WTC11 (cell line): ENCODE measurements around the gene DHTKD1. TPM values are rescaled to one million over a fixed set of nuclear protein-coding genes. Genes with fewer than 3 reads are reported as not detected.

Experiments used
- ATAC-seq: fragments of 200-7000 bp; cut with Tn5 transposase; 2 replicates; pipeline ENCODE4 v1.10.0; 2021; ENCODE audit warnings: mild to moderate bottlenecking, moderate library complexity
- CTCF ChIA-PET: fragments of 300-600 bp; sonication (Branson Sonifier 250); formaldehyde crosslinking; loops from one replicate; lab custom pipeline; 2021; ENCODE audit warnings: antibody characterized with exemption; lab: Charles Lee
- POLR2A ChIA-PET: fragments of 350-600 bp; sonication (Branson Sonifier 250); formaldehyde crosslinking; loops from one replicate; lab custom pipeline; 2021; ENCODE audit warnings: antibody characterized with exemption; lab: Charles Lee
- DNase-seq: peaks from one replicate; pipeline ENCODE4 v3.0.0; 2021; ENCODE audit warnings: low spot score
- H3K27ac Mint-ChIP-seq: 2 replicates; pipeline ENCODE4 v1.8.0; 2021; ENCODE audit warnings: mixed read lengths
- H3K27me3 Mint-ChIP-seq: 2 replicates; pipeline ENCODE4 v1.8.0; 2021; ENCODE audit warnings: low read depth, mild to moderate bottlenecking, moderate library complexity, mixed read lengths
- H3K36me3 Mint-ChIP-seq: 2 replicates; pipeline ENCODE4 v1.8.0; 2021; ENCODE audit warnings: mixed read lengths
- H3K4me1 Mint-ChIP-seq: 2 replicates; pipeline ENCODE4 v1.8.0; 2022; ENCODE audit warnings: mixed read lengths
- H3K4me3 Mint-ChIP-seq: 2 replicates; pipeline ENCODE4 v1.8.0; 2021; ENCODE audit warnings: mild to moderate bottlenecking, moderate library complexity, mixed read lengths
- H3K9me3 Mint-ChIP-seq: 2 replicates; pipeline ENCODE4 v1.8.0; 2021; ENCODE audit warnings: mixed read lengths
- CREM ChIP-seq: sonication (generic); formaldehyde crosslinking; IDR thresholded peaks from 2 replicates; pipeline ENCODE4 v1.8.1; 2022; ENCODE audit warnings: mild to moderate bottlenecking, missing genetic modification reagents, moderate library complexity
- ELF4 ChIP-seq: sonication (generic); formaldehyde crosslinking; IDR thresholded peaks from 2 replicates; pipeline ENCODE4 v1.8.1; 2022; ENCODE audit warnings: low read depth, mild to moderate bottlenecking, moderate library complexity, missing genetic modification reagents
- FOXP1 ChIP-seq: sonication (generic); formaldehyde crosslinking; IDR thresholded peaks from 2 replicates; pipeline ENCODE4 v1.8.0; 2022; ENCODE audit warnings: missing genetic modification reagents, mild to moderate bottlenecking, moderate library complexity, borderline replicate concordance
- GABPB1 ChIP-seq: sonication (generic); formaldehyde crosslinking; IDR thresholded peaks from 2 replicates; pipeline ENCODE4 v1.8.1; 2023; ENCODE audit warnings: mild to moderate bottlenecking, missing genetic modification reagents
- GRHL2 ChIP-seq: fragments of 250-450 bp; sonication (Bioruptor Pico); IDR thresholded peaks from 2 replicates; pipeline ENCODE4 v1.8.0; 2022; ENCODE audit warnings: mild to moderate bottlenecking, moderate library complexity; ENCODE audit not compliant: insufficient replicate concordance, severe bottlenecking
- JAZF1 ChIP-seq: fragments of 250-450 bp; sonication (Bioruptor Pico); IDR thresholded peaks from 2 replicates; pipeline ENCODE4 v1.9.0; 2021; ENCODE audit warnings: moderate library complexity, mild to moderate bottlenecking, inconsistent platforms
- JUN ChIP-seq: sonication (generic); formaldehyde crosslinking; IDR thresholded peaks from 2 replicates; pipeline ENCODE4 v1.8.0; 2023; ENCODE audit warnings: mild to moderate bottlenecking, missing genetic modification reagents
- MYBL2 ChIP-seq: sonication (generic); formaldehyde crosslinking; IDR thresholded peaks from 2 replicates; pipeline ENCODE4 v1.8.1; 2023; ENCODE audit warnings: mild to moderate bottlenecking, moderate library complexity, missing genetic modification reagents
- NFATC4 ChIP-seq: fragments of 250-450 bp; sonication (Bioruptor Pico); IDR thresholded peaks from 2 replicates; pipeline ENCODE4 v1.9.0; 2021; ENCODE audit warnings: mild to moderate bottlenecking
- NR2C2 ChIP-seq: sonication (generic); formaldehyde crosslinking; IDR thresholded peaks from 2 replicates; pipeline ENCODE4 v1.8.0; 2022; ENCODE audit warnings: mild to moderate bottlenecking, missing genetic modification reagents
- OVOL2 ChIP-seq: fragments of 250-450 bp; sonication (Bioruptor Pico); IDR thresholded peaks from 2 replicates; pipeline ENCODE4 v1.9.0; 2021; ENCODE audit warnings: mild to moderate bottlenecking, borderline replicate concordance
- PRRX2 ChIP-seq: fragments of 250-450 bp; sonication (Bioruptor Pico); IDR thresholded peaks from 2 replicates; pipeline ENCODE4 v1.8.0; 2021; ENCODE audit warnings: mild to moderate bottlenecking
- RORB ChIP-seq: fragments of 250-450 bp; sonication (Bioruptor Pico); IDR thresholded peaks from 2 replicates; pipeline ENCODE4 v1.9.0; 2021; ENCODE audit warnings: mild to moderate bottlenecking
- ZBTB21 ChIP-seq: sonication (generic); formaldehyde crosslinking; IDR thresholded peaks from 2 replicates; pipeline ENCODE4 v1.8.1; 2023; ENCODE audit warnings: mild to moderate bottlenecking, missing genetic modification reagents, borderline replicate concordance
- ZNF232 ChIP-seq: sonication (generic); formaldehyde crosslinking; IDR thresholded peaks from 2 replicates; pipeline ENCODE4 v1.8.0; 2022; ENCODE audit warnings: mild to moderate bottlenecking, missing genetic modification reagents
- total RNA-seq: library from RNA; stranded (reverse); gene quantifications from 3 replicates; pipeline ENCODE4 v1.2.3, GENCODE V29; 2021
- TF ChIP-seq, protein P1 (sequence below): sonication (generic); formaldehyde crosslinking; conservative IDR thresholded peaks from 2 replicates; pipeline ENCODE4 v1.8.1; 2023; ENCODE audit warnings: mild to moderate bottlenecking, low read depth, missing genetic modification reagents, moderate library complexity
- TF ChIP-seq, protein P2 (sequence below): sonication (generic); formaldehyde crosslinking; IDR thresholded peaks from 2 replicates; pipeline ENCODE4 v1.8.1; 2022; ENCODE audit warnings: low read depth, mild to moderate bottlenecking, moderate library complexity, missing genetic modification reagents, borderline replicate concordance
- TF ChIP-seq, protein P3 (sequence below): sonication (generic); formaldehyde crosslinking; IDR thresholded peaks from 2 replicates; pipeline ENCODE4 v1.8.1; 2022; ENCODE audit warnings: mild to moderate bottlenecking, missing genetic modification reagents, moderate library complexity, borderline replicate concordance
- TF ChIP-seq, protein P4 (sequence below): sonication (generic); formaldehyde crosslinking; IDR thresholded peaks from 2 replicates; pipeline ENCODE4 v1.8.0; 2022; ENCODE audit warnings: mild to moderate bottlenecking, missing genetic modification reagents
- TF ChIP-seq, protein P5 (sequence below): fragments of 200-600 bp; IDR thresholded peaks from 2 replicates; pipeline ENCODE4 v1.8.0; 2022; ENCODE audit warnings: antibody characterized with exemption
- TF ChIP-seq, protein P6 (sequence below): fragments of 250-450 bp; sonication (Bioruptor Pico); IDR thresholded peaks from 2 replicates; pipeline ENCODE4 v1.9.0; 2021; ENCODE audit warnings: mild to moderate bottlenecking, borderline replicate concordance

Gene DHTKD1
- total RNA-seq, 1 experiment from 2014 or later: 57.9 TPM

DNA sequence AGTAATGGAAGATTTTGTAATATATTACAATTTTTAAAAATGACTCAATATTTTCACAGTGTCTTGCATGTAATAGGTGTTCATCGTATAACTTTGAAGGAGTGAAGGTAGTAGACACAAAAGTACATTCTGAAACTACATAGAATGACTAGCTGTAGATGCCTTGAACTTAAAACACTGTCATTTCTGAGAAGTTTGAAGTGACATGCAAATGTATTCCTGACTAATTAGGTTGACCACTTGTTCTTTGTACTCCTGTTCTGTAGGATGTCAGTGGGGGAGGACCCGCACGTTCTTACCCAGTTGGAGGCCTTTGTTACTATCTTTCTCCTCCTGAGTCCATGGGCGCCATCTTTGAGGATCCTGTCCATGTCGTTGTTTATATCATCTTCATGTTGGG, 91.9 kb downstream of the DHTKD1 start:
- no peaks in the 10 kb centered on the region for H3K27me3 Mint-ChIP-seq
- H3K36me3 Mint-ChIP-seq: peaks cover 29% of the 10 kb centered on the region
- H3K27ac Mint-ChIP-seq: no peak overlapping the region
- no peak for TF ChIP-seq JAZF1
- no peak for TF ChIP-seq RORB (CRISPR knock-in tag)
- no peak for TF ChIP-seq ZBTB21 (CRISPR knock-in tag)
- TF ChIP-seq, all 79 proteins: peak for 0
- no peak overlapping the region for H3K4me3 Mint-ChIP-seq
- no peaks in the 10 kb centered on the region for H3K4me1 Mint-ChIP-seq
- ATAC-seq (no peak), DNase-seq (no peak)
- ChIA-PET CTCF (no interaction called here), POLR2A (no interaction called here)
- H3K9me3 Mint-ChIP-seq: no peaks in the 10 kb centered on the region

DNA sequence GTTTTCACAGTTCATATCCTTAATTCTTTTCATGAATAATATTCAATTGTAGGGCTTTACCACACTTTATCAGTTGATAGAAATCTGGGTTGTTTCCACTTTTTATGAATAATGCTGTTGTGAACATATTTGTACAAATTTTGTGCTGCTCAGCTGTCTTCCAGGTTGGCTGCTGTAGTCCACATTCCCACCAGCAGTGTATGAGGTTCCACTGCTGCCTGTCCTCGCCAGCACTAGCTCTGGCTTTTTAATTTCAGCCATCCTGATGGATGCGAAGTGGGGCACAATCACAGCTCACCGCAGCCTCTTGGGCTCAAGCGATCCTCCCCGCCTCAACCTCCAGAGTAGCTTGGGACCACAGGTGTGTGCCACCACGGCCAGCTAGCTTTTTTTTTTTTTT, 94.2 kb downstream of the DHTKD1 start:
- POLR2A ChIA-PET: interaction anchor here (0.7 to 0.8 kb wide), 2 partner anchors 33 to 561 kb away, joined by 7 to 11 read pairs; partner anchors contain the start of genes CDC123 and NUDT5
- peaks cover 40% of the 10 kb centered on the region for H3K36me3 Mint-ChIP-seq
- no peak for TF ChIP-seq PRRX2 (CRISPR knock-in tag)
- TF ChIP-seq ZNF232 (CRISPR knock-in tag): no peak
- TF ChIP-seq, protein P1, sequence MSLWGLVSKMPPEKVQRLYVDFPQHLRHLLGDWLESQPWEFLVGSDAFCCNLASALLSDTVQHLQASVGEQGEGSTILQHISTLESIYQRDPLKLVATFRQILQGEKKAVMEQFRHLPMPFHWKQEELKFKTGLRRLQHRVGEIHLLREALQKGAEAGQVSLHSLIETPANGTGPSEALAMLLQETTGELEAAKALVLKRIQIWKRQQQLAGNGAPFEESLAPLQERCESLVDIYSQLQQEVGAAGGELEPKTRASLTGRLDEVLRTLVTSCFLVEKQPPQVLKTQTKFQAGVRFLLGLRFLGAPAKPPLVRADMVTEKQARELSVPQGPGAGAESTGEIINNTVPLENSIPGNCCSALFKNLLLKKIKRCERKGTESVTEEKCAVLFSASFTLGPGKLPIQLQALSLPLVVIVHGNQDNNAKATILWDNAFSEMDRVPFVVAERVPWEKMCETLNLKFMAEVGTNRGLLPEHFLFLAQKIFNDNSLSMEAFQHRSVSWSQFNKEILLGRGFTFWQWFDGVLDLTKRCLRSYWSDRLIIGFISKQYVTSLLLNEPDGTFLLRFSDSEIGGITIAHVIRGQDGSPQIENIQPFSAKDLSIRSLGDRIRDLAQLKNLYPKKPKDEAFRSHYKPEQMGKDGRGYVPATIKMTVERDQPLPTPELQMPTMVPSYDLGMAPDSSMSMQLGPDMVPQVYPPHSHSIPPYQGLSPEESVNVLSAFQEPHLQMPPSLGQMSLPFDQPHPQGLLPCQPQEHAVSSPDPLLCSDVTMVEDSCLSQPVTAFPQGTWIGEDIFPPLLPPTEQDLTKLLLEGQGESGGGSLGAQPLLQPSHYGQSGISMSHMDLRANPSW (CRISPR knock-in tag): no peak
- TF ChIP-seq FOXP1: no peak
- TF ChIP-seq, protein P2, sequence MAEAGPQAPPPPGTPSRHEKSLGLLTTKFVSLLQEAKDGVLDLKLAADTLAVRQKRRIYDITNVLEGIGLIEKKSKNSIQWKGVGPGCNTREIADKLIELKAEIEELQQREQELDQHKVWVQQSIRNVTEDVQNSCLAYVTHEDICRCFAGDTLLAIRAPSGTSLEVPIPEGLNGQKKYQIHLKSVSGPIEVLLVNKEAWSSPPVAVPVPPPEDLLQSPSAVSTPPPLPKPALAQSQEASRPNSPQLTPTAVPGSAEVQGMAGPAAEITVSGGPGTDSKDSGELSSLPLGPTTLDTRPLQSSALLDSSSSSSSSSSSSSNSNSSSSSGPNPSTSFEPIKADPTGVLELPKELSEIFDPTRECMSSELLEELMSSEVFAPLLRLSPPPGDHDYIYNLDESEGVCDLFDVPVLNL (CRISPR knock-in tag): no peak
- TF ChIP-seq MYBL2: no peak
- no peak for TF ChIP-seq GRHL2 (CRISPR knock-in tag)
- TF ChIP-seq, all 79 proteins: peak for 0
- no peaks in the 10 kb centered on the region for H3K4me1 Mint-ChIP-seq
- H3K9me3 Mint-ChIP-seq: no peaks in the 10 kb centered on the region
- no peak overlapping the region for H3K27ac Mint-ChIP-seq
- ATAC-seq: no peak
- CTCF ChIA-PET: interaction anchor here (0.6 kb wide), 1 partner anchor 97 kb away, joined by 3 read pairs; no protein-coding TSS in a partner anchor
- no peaks in the 10 kb centered on the region for H3K27me3 Mint-ChIP-seq
- no peak for DNase-seq
- H3K4me3 Mint-ChIP-seq: no peak overlapping the region

DNA sequence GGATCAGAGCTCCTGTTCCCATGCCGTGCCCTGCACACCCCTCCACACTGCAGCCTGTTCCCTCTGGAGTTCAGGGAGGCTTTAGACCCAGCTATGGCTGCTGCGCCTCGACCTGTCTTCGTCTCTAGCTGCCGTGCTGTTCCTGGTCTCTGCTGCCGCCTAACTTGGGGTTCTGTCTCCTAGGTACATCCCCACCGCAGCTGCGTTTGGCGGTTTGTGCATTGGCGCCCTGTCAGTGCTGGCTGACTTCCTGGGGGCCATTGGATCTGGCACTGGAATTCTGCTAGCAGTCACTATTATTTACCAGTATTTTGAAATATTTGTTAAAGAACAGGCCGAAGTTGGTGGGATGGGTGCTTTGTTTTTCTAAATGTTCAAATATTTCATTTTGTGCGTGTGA, 95.3 kb downstream of the DHTKD1 start:
- no peak for DNase-seq
- Mint-ChIP-seq H3K27ac (peak overlapping the region; percentile 45; the same call in 1 of the 2 replicates), H3K4me3 (no peak overlapping the region), H3K4me1 (no peaks in the 10 kb centered on the region), H3K27me3 (no peaks in the 10 kb centered on the region), H3K36me3 (peaks cover 35% of the 10 kb centered on the region), H3K9me3 (no peaks in the 10 kb centered on the region)
- ATAC-seq: no peak; the same call in 1 of the 2 replicates
- POLR2A ChIA-PET: no interaction called here
- CTCF ChIA-PET: no interaction called here
- TF ChIP-seq JUN (CRISPR knock-in tag): no peak
- TF ChIP-seq, protein P3, sequence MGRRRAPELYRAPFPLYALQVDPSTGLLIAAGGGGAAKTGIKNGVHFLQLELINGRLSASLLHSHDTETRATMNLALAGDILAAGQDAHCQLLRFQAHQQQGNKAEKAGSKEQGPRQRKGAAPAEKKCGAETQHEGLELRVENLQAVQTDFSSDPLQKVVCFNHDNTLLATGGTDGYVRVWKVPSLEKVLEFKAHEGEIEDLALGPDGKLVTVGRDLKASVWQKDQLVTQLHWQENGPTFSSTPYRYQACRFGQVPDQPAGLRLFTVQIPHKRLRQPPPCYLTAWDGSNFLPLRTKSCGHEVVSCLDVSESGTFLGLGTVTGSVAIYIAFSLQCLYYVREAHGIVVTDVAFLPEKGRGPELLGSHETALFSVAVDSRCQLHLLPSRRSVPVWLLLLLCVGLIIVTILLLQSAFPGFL (CRISPR knock-in tag): no peak
- TF ChIP-seq CREM (CRISPR knock-in tag): no peak
- no peak for TF ChIP-seq PRRX2 (CRISPR knock-in tag)
- TF ChIP-seq, protein P4, sequence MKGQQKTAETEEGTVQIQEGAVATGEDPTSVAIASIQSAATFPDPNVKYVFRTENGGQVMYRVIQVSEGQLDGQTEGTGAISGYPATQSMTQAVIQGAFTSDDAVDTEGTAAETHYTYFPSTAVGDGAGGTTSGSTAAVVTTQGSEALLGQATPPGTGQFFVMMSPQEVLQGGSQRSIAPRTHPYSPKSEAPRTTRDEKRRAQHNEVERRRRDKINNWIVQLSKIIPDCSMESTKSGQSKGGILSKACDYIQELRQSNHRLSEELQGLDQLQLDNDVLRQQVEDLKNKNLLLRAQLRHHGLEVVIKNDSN (CRISPR knock-in tag): no peak
- TF ChIP-seq, protein P5, sequence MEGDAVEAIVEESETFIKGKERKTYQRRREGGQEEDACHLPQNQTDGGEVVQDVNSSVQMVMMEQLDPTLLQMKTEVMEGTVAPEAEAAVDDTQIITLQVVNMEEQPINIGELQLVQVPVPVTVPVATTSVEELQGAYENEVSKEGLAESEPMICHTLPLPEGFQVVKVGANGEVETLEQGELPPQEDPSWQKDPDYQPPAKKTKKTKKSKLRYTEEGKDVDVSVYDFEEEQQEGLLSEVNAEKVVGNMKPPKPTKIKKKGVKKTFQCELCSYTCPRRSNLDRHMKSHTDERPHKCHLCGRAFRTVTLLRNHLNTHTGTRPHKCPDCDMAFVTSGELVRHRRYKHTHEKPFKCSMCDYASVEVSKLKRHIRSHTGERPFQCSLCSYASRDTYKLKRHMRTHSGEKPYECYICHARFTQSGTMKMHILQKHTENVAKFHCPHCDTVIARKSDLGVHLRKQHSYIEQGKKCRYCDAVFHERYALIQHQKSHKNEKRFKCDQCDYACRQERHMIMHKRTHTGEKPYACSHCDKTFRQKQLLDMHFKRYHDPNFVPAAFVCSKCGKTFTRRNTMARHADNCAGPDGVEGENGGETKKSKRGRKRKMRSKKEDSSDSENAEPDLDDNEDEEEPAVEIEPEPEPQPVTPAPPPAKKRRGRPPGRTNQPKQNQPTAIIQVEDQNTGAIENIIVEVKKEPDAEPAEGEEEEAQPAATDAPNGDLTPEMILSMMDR: no peak
- TF ChIP-seq GRHL2 (CRISPR knock-in tag): no peak
- TF ChIP-seq OVOL2 (CRISPR knock-in tag): no peak
- TF ChIP-seq, protein P6, sequence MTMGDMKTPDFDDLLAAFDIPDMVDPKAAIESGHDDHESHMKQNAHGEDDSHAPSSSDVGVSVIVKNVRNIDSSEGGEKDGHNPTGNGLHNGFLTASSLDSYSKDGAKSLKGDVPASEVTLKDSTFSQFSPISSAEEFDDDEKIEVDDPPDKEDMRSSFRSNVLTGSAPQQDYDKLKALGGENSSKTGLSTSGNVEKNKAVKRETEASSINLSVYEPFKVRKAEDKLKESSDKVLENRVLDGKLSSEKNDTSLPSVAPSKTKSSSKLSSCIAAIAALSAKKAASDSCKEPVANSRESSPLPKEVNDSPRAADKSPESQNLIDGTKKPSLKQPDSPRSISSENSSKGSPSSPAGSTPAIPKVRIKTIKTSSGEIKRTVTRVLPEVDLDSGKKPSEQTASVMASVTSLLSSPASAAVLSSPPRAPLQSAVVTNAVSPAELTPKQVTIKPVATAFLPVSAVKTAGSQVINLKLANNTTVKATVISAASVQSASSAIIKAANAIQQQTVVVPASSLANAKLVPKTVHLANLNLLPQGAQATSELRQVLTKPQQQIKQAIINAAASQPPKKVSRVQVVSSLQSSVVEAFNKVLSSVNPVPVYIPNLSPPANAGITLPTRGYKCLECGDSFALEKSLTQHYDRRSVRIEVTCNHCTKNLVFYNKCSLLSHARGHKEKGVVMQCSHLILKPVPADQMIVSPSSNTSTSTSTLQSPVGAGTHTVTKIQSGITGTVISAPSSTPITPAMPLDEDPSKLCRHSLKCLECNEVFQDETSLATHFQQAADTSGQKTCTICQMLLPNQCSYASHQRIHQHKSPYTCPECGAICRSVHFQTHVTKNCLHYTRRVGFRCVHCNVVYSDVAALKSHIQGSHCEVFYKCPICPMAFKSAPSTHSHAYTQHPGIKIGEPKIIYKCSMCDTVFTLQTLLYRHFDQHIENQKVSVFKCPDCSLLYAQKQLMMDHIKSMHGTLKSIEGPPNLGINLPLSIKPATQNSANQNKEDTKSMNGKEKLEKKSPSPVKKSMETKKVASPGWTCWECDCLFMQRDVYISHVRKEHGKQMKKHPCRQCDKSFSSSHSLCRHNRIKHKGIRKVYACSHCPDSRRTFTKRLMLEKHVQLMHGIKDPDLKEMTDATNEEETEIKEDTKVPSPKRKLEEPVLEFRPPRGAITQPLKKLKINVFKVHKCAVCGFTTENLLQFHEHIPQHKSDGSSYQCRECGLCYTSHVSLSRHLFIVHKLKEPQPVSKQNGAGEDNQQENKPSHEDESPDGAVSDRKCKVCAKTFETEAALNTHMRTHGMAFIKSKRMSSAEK (CRISPR knock-in tag): no peak
- TF ChIP-seq GABPB1 (CRISPR knock-in tag): no peak
- TF ChIP-seq NFATC4 (CRISPR knock-in tag): no peak
- no peak for TF ChIP-seq ELF4 (CRISPR knock-in tag)
- TF ChIP-seq NR2C2 (CRISPR knock-in tag): no peak
